ENCODE data around the gene NDUFB5. TPM values are rescaled to one million over a fixed set of nuclear protein-coding genes. Genes with fewer than 3 reads are reported as not detected.

NDUFB5 gene
- total and polyA plus RNA-seq, 12 donors = 105 to 345 (median 173) TPM

DNA sequence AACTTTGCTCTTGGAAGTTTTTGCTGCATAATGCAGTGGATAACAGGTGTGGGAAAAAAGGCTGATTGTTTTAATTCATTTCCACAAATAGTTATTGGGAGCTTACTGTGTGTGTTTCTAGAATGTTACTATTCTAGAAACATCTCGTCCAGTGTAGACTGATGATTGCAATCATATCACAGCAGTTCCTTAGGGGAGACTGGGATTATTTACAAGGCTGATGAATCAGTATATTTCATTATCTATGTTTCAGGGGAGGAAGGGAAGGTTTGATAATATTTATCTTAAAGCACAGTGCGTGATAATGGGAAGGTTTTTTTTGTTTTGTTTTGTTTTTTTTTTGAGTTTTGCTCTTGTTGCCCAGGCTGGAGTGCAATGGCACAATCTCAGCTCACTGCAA is 50.6 kb downstream of the NDUFB5 start:
- H3K27me3 ChIP-seq = no peaks in the 10 kb centered on the region
- peak overlapping the region in 1 of 4 donors; percentile 92 for H3K4me3 ChIP-seq
- intact Hi-C loops (cut with DNase I) = loop anchor here in 1 of 2 donors (10.0 kb wide), 2 partner anchors 50 to 90 kb away; no protein-coding TSS in a partner anchor
- H3K27ac ChIP-seq = peak overlapping the region in 3 of 5 donors; percentile 31 to 96 (median 95)
- TF ChIP-seq POLR2A (IDR thresholded peaks at IDR 0.05) = no peak
- TF ChIP-seq, protein P1, sequence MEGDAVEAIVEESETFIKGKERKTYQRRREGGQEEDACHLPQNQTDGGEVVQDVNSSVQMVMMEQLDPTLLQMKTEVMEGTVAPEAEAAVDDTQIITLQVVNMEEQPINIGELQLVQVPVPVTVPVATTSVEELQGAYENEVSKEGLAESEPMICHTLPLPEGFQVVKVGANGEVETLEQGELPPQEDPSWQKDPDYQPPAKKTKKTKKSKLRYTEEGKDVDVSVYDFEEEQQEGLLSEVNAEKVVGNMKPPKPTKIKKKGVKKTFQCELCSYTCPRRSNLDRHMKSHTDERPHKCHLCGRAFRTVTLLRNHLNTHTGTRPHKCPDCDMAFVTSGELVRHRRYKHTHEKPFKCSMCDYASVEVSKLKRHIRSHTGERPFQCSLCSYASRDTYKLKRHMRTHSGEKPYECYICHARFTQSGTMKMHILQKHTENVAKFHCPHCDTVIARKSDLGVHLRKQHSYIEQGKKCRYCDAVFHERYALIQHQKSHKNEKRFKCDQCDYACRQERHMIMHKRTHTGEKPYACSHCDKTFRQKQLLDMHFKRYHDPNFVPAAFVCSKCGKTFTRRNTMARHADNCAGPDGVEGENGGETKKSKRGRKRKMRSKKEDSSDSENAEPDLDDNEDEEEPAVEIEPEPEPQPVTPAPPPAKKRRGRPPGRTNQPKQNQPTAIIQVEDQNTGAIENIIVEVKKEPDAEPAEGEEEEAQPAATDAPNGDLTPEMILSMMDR (IDR thresholded peaks at IDR 0.05) = no peak
- no peak for DNase-seq
- H3K9me3 ChIP-seq (replicated peaks in 1 of 3) = no peaks in the 10 kb centered on the region
- no peaks in the 10 kb centered on the region for H3K36me3 ChIP-seq (replicated peaks in 1 of 2)
- WGBS, 4 donors = 44 to 51% (median 47%) methylated on average over 2 of the region's 2 CpGs
- peaks cover 5 to 24% of the 10 kb centered on the region in 2 donors for H3K4me1 ChIP-seq (replicated peaks in 1 of 2)

DNA sequence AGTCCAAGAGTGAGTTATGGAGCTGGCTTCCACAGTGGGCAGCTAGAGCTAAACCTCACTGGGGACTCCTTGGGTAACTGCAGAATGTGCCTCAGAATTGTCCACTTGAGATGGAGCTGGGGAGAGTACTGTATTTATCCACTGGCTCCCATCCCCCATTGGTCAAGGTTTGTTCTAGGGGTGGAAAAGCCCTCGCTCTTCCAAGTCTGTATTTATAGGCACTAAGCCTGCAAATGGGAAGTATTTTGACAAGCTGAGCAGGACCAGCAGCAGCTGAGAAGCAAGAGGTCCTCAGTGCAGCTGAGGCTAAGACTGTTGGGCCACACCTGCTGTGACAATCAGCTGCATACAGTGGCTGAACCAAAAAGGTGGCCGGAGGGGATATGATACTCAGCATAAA is 54.0 kb downstream of the NDUFB5 start:
- intact Hi-C loops (cut with DNase I) = loop anchor here in 1 of 2 donors (10.0 kb wide), 2 partner anchors 46 to 86 kb away; no protein-coding TSS in a partner anchor
- no peaks in the 10 kb centered on the region for H3K9me3 ChIP-seq (replicated peaks in 1 of 3)
- H3K4me1 ChIP-seq (replicated peaks in 1 of 2) = peaks cover 5 to 45% of the 10 kb centered on the region in 2 donors
- no peaks in the 10 kb centered on the region for H3K27me3 ChIP-seq
- H3K36me3 ChIP-seq (replicated peaks in 1 of 2) = no peaks in the 10 kb centered on the region
- peak overlapping the region in 1 of 5 donors; percentile 16 for H3K27ac ChIP-seq
- DNase-seq = no peak
- WGBS, 4 donors = 85 to 93% (median 91%) methylated on average over 2 of the region's 2 CpGs
- TF ChIP-seq, protein P1 (IDR thresholded peaks at IDR 0.05) = no peak
- no peak for TF ChIP-seq POLR2A (IDR thresholded peaks at IDR 0.05)
- H3K4me3 ChIP-seq = no peak overlapping the region

DNA sequence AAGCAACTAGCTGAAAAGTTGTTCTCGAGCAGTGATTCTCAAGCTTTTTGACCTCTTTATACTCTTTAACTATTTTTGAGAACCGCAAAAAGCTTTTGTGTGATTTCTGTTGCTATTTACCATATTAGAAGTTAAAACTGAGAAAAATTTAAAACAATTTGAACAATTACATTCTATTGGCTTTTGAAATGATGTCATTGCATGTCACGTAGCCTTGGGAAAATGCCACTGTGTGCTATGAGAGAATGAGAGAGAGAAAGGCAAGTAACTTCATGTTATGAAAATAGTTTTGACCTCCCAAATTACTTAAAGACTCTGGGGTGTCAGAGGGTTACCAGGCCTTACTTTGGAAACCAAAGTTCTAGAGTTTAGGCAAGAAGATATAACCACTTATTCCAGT is 56.3 kb downstream of the NDUFB5 start:
- Histone ChIP-seq H3K27me3 (no peaks in the 10 kb centered on the region), H3K27ac (peak overlapping the region in 3 of 5 donors; percentile 18 to 44 (median 33)), H3K9me3 (replicated peaks in 1 of 3) (no peaks in the 10 kb centered on the region), H3K36me3 (replicated peaks in 1 of 2) (no peaks in the 10 kb centered on the region), H3K4me1 (replicated peaks in 1 of 2) (peaks cover 2 to 36% of the 10 kb centered on the region in 2 donors), H3K4me3 (no peak overlapping the region)
- TF ChIP-seq, protein P1 (IDR thresholded peaks at IDR 0.05) = no peak
- TF ChIP-seq POLR2A (IDR thresholded peaks at IDR 0.05) = no peak
- 54 to 61% (median 56%) methylated on average over 3 of the region's 3 CpGs for WGBS, 4 donors
- peak in 2 of 7 donors; percentile 27 to 56 for DNase-seq
- intact Hi-C loops (cut with DNase I) = no loop called here

DNA sequence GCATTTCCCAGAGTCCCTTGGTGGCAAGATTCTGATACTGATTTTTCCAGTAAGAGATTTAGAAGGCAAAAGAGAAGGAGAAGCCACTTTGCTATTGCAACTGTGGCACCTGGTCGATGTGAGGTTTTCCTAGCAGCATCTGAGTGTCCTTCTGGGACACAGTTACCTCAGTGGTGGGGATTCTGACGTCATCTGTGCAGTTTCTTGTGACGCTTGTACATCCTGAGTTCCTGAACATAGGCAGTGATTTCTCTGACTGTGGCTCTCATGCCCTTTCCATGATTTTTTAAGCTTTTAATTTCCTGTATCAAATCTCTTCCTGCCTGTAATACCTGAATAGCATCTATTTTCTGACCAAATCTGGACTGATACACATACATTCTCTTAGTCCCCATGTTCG is 57.2 kb downstream of the NDUFB5 start:
- Histone ChIP-seq H3K4me1 (replicated peaks in 1 of 2) (peaks cover 8 to 39% of the 10 kb centered on the region in 2 donors), H3K9me3 (replicated peaks in 1 of 3) (no peaks in the 10 kb centered on the region), H3K27ac (no peak overlapping the region), H3K4me3 (no peak overlapping the region), H3K36me3 (replicated peaks in 1 of 2) (no peaks in the 10 kb centered on the region), H3K27me3 (no peaks in the 10 kb centered on the region)
- intact Hi-C loops (cut with DNase I) = no loop called here
- DNase-seq = no peak
- 63 to 81% (median 75%) methylated on average over 4 of the region's 4 CpGs for whole genome bisulfite sequencing, 4 donors
- TF ChIP-seq, protein P1 (IDR thresholded peaks at IDR 0.05) = no peak
- no peak for TF ChIP-seq POLR2A (IDR thresholded peaks at IDR 0.05)

Measured in adrenal gland (tissue), 12 donors.